Fibroblast of villous mesenchyme (primary cell): ENCODE results near the gene VPREB3. TPM values are rescaled to one million over a fixed set of nuclear protein-coding genes. Genes with fewer than 3 reads are reported as not detected.

Experiments used
- DNase-seq: peaks from one replicate; pipeline ENCODE4 v3.0.0-alpha.2; 2010; ENCODE audit warnings: low read depth
- H3K4me3 ChIP-seq: 2 replicates; pipeline ENCODE4 v1.5.1; 2011; ENCODE audit warnings: low read depth, mild to moderate bottlenecking, low read length
- CTCF ChIP-seq: IDR thresholded peaks from 2 replicates; pipeline ENCODE4 v1.5.1; 2012; ENCODE audit warnings: low read depth, mild to moderate bottlenecking, low read length; ENCODE audit not compliant: insufficient read depth
- total RNA-seq: library from RNA; depleted of rRNA; stranded (reverse); fragments of >200 nt; gene quantifications from 2 replicates; pipeline ENCODE4 v1.2.3, GENCODE V29; 2012

VPREB3 gene
- total RNA-seq, 1 donor = not detected

GRCh38 chr22:23787600-23787896 is 33.3 kb upstream of the VPREB3 start:
- DNase-seq = no peak
- TF ChIP-seq CTCF = no peak
- H3K4me3 ChIP-seq = peak overlapping the region; percentile 88

- H3K4me3 ChIP-seq = peak within 1 kb of the TSS; percentile 88
- peak; percentile 92 for DNase-seq
- no peak for TF ChIP-seq CTCF
These were observed 32.8 kb upstream of the VPREB3 start, which contains the start of gene SMARCB1 for GRCh38 chr22:23786752-23787599. Gene SMARCB1 (plus strand): TSS chr22:23786966. CDS start chr22:23787170, 204 bp downstream.

GRCh38 chr22:23786261-23786710 is 32.1 kb upstream of the VPREB3 start:
- DNase-seq = no peak
- TF ChIP-seq CTCF = no peak
- H3K4me3 ChIP-seq = peak overlapping the region; percentile 33

- no peak for TF ChIP-seq CTCF
- H3K4me3 ChIP-seq = no peak overlapping the region
- DNase-seq = no peak
These were observed 30.0 kb upstream of the VPREB3 start for GRCh38 chr22:23784215-23784732.

- no peak for DNase-seq
- no peak for TF ChIP-seq CTCF
- no peak overlapping the region for H3K4me3 ChIP-seq
These were observed 29.3 kb upstream of the VPREB3 start for GRCh38 chr22:23783265-23784150.

- DNase-seq = no peak
- TF ChIP-seq CTCF = no peak
- H3K4me3 ChIP-seq = no peak overlapping the region
These were observed 28.5 kb upstream of the VPREB3 start for GRCh38 chr22:23782703-23783102.
